ENCODE measurements around the gene IKZF5. TPM values are rescaled to one million over a fixed set of nuclear protein-coding genes. Genes with fewer than 3 reads are reported as not detected.
A peak's percentile ranks its signal among the peaks of the same experiment; 100 is the strongest.

The IKZF5 gene
- total RNA-seq, 4 donors from 2014 or later: 6.2 to 11.1 (median 7.1) TPM

- DNase-seq: peak; percentile 38
- H3K4me1 ChIP-seq: peaks cover 0 to 34% (median 19%) of the 10 kb centered on the region in 4 donors
- no peaks in the 10 kb centered on the region for H3K9me3 ChIP-seq
- TF ChIP-seq, protein P1, sequence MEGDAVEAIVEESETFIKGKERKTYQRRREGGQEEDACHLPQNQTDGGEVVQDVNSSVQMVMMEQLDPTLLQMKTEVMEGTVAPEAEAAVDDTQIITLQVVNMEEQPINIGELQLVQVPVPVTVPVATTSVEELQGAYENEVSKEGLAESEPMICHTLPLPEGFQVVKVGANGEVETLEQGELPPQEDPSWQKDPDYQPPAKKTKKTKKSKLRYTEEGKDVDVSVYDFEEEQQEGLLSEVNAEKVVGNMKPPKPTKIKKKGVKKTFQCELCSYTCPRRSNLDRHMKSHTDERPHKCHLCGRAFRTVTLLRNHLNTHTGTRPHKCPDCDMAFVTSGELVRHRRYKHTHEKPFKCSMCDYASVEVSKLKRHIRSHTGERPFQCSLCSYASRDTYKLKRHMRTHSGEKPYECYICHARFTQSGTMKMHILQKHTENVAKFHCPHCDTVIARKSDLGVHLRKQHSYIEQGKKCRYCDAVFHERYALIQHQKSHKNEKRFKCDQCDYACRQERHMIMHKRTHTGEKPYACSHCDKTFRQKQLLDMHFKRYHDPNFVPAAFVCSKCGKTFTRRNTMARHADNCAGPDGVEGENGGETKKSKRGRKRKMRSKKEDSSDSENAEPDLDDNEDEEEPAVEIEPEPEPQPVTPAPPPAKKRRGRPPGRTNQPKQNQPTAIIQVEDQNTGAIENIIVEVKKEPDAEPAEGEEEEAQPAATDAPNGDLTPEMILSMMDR (IDR thresholded peaks at IDR 0.05): peak in 1 of 5 experiments; percentile 7
- TF ChIP-seq POLR2AphosphoS5 (IDR thresholded peaks at IDR 0.05) (no peak), POLR2A (IDR thresholded peaks at IDR 0.05) (no peak)
- intact Hi-C loops (cut with DNase I; ENCODE audit: low total_unique reads) (no loop called here), in situ Hi-C loops (cut with MboI; ENCODE audit: low pct_ligation_motif_present in 1 of 4, low pct_unique_long_range_greater_than_20kb in 1 of 4, low sequenced_read_pairs in 3 of 4) (no loop called here)
- peak overlapping the region; percentile 91 to 96 (median 93) for H3K27ac ChIP-seq
- peak overlapping the region; percentile 85 to 100 (median 94) for H3K4me3 ChIP-seq
- WGBS, 2 donors (ENCODE audit: low coverage in 1 of 2): 2 to 3% methylated on average over 15 to 29 of the region's 30 CpGs
- H3K36me3 ChIP-seq: no peaks in the 10 kb centered on the region
- H3K27me3 ChIP-seq: no peaks in the 10 kb centered on the region
Measured at GRCh38 chr10:123007558-123008354, 839 bp downstream of the IKZF5 start.

DNA sequence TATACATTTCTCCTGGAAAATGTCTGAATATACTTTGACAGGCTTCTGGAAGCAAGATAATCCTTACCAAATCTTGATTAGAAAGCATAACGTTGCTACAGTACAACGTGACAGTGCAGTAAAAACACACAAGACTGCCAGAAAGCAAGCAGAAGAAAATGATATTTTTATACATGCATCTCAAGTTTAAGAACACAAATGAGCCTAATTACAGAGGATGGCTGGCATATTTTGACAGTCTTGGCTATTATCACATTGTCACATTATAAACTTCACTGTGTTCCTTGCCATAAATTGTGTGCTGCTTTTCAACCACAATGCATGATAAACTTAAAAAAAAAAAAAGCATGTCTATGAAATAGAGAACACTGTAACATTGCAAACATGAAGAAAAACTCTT lies 4.3 kb downstream of the IKZF5 start:
- no peaks in the 10 kb centered on the region for H3K27me3 ChIP-seq
- intact Hi-C loops (cut with DNase I; ENCODE audit: low total_unique reads): no loop called here
- WGBS, 2 donors (ENCODE audit: low coverage in 1 of 2): 58 to 67% methylated on average over 2 of the region's 2 CpGs

DNA sequence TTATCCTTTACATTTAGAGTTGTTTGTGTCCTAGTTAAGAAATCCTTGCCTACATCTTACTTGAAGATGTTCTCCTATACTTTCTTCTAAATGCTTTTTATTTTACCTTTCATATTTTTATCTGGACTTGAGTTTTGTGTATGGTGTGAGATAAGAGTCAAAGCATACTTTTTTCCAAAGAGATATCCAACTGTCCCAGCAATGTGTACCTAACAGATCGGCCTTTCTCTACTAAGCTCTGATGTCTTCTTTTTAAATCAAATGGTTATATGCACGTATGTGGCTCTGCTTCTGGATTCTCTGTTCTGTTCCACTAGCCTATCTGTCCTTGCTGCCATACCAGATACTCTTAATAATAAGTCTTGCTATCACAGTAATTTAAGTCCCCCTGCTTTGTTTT lies 7.2 kb downstream of the IKZF5 start:
- WGBS, 2 donors (ENCODE audit: low coverage in 1 of 2): 96 to 100% methylated on average over 2 of the region's 2 CpGs
- no peak for DNase-seq
- Histone ChIP-seq H3K27me3 (no peaks in the 10 kb centered on the region), H3K27ac (no peak overlapping the region), H3K4me3 (no peak overlapping the region), H3K4me1 (peaks cover 0 to 27% (median 14%) of the 10 kb centered on the region in 4 donors), H3K9me3 (no peaks in the 10 kb centered on the region), H3K36me3 (peaks cover 0 to 3% (median 0%) of the 10 kb centered on the region in 4 donors)
- in situ Hi-C loops (cut with MboI; ENCODE audit: low pct_ligation_motif_present in 1 of 4, low pct_unique_long_range_greater_than_20kb in 1 of 4, low sequenced_read_pairs in 3 of 4): no loop called here
- intact Hi-C loops (cut with DNase I; ENCODE audit: low total_unique reads): no loop called here
- no peak for TF ChIP-seq POLR2AphosphoS5 (IDR thresholded peaks at IDR 0.05)
- no peak for TF ChIP-seq EP300 (IDR thresholded peaks at IDR 0.05; ENCODE audit: low read depth)
- TF ChIP-seq POLR2A (IDR thresholded peaks at IDR 0.05): no peak
- TF ChIP-seq, protein P1 (IDR thresholded peaks at IDR 0.05): no peak

More for the DNA sequence above, 4.3 kb downstream of the IKZF5 start:
- Histone ChIP-seq H3K4me3 (no peak overlapping the region), H3K36me3 (no peaks in the 10 kb centered on the region), H3K27ac (no peak overlapping the region), H3K4me1 (peaks cover 0 to 35% (median 17%) of the 10 kb centered on the region in 4 donors), H3K9me3 (no peaks in the 10 kb centered on the region)
- in situ Hi-C loops (cut with MboI; ENCODE audit: low pct_ligation_motif_present in 1 of 4, low pct_unique_long_range_greater_than_20kb in 1 of 4, low sequenced_read_pairs in 3 of 4): no loop called here
- no peak for TF ChIP-seq POLR2A (IDR thresholded peaks at IDR 0.05)
- TF ChIP-seq EP300 (IDR thresholded peaks at IDR 0.05; ENCODE audit: low read depth): no peak
- TF ChIP-seq, protein P1 (IDR thresholded peaks at IDR 0.05): no peak
- TF ChIP-seq POLR2AphosphoS5 (IDR thresholded peaks at IDR 0.05): no peak
- no peak for DNase-seq

DNA sequence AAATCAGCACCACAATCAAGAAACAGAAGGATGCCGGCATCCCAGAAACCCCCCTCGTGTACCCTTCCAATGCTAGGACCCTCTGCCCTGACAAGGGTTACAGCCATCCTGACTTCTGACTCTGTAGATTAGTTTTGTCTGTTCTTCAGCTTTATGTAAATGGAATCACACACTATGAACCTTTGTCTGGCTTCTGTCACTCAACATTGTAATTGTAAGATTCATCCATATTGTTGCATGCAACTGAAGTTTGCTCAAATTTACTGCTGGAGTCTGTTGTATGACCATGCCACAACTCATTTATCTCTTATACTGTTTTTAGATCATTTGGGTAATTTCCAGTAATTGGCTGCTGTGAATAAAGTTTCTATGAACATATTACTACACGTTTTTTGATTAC lies 8.4 kb downstream of the IKZF5 start:
- H3K27me3 ChIP-seq: no peaks in the 10 kb centered on the region
- H3K36me3 ChIP-seq: peaks cover 0 to 8% (median 2%) of the 10 kb centered on the region in 4 donors
- no peak for TF ChIP-seq EP300 (IDR thresholded peaks at IDR 0.05; ENCODE audit: low read depth)
- TF ChIP-seq, protein P1 (IDR thresholded peaks at IDR 0.05): no peak
- peaks cover 0 to 24% (median 13%) of the 10 kb centered on the region in 4 donors for H3K4me1 ChIP-seq
- in situ Hi-C loops (cut with MboI; ENCODE audit: low pct_ligation_motif_present in 1 of 4, low pct_unique_long_range_greater_than_20kb in 1 of 4, low sequenced_read_pairs in 3 of 4) (no loop called here), intact Hi-C loops (cut with DNase I; ENCODE audit: low total_unique reads) (no loop called here)
- H3K27ac ChIP-seq: no peak overlapping the region
- no peaks in the 10 kb centered on the region for H3K9me3 ChIP-seq
- no peak for DNase-seq
- 63 to 83% methylated on average over 3 of the region's 3 CpGs for WGBS, 2 donors (ENCODE audit: low coverage in 1 of 2)
- H3K4me3 ChIP-seq: no peak overlapping the region

Measured in transverse colon (tissue), 4 donors.